ENCODE data around the gene MASP1.

DNA sequence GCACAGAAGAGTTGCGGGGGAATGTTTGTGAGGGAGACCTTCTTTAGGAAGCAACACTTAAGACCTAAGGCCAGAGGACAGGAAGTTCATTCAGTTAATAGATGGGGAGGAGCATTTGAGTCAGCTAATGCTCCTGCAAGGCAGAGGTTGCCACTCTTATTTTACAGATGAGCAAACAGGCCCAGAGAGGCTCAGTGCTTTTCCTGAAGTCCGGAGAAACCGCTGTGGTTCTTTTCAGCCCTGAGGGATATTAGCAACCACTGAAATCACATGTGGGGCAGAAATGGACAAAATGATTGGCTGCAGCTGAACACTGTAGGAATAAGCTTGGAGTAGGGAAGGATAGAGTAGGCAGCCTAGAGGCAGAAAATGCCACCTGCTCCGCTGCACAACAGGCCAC lies 43.4 kb upstream of the MASP1 start:
- TF ChIP-seq TAF1 (IDR thresholded peaks at IDR 0.05; ENCODE audit: borderline replicate concordance, insufficient read depth, low read length): no peak
- TF ChIP-seq, protein P1, sequence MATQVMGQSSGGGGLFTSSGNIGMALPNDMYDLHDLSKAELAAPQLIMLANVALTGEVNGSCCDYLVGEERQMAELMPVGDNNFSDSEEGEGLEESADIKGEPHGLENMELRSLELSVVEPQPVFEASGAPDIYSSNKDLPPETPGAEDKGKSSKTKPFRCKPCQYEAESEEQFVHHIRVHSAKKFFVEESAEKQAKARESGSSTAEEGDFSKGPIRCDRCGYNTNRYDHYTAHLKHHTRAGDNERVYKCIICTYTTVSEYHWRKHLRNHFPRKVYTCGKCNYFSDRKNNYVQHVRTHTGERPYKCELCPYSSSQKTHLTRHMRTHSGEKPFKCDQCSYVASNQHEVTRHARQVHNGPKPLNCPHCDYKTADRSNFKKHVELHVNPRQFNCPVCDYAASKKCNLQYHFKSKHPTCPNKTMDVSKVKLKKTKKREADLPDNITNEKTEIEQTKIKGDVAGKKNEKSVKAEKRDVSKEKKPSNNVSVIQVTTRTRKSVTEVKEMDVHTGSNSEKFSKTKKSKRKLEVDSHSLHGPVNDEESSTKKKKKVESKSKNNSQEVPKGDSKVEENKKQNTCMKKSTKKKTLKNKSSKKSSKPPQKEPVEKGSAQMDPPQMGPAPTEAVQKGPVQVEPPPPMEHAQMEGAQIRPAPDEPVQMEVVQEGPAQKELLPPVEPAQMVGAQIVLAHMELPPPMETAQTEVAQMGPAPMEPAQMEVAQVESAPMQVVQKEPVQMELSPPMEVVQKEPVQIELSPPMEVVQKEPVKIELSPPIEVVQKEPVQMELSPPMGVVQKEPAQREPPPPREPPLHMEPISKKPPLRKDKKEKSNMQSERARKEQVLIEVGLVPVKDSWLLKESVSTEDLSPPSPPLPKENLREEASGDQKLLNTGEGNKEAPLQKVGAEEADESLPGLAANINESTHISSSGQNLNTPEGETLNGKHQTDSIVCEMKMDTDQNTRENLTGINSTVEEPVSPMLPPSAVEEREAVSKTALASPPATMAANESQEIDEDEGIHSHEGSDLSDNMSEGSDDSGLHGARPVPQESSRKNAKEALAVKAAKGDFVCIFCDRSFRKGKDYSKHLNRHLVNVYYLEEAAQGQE (IDR thresholded peaks at IDR 0.05; ENCODE audit: insufficient read depth in 1 of 2, low read depth in 2 of 2, low read length in 2 of 2): no peak
- no peak for TF ChIP-seq FOXP2 (optimal IDR thresholded peaks at IDR 0.05; ENCODE audit: borderline replicate concordance, extremely low read depth, extremely low read length, insufficient read depth)
